Activated T-cell treated with anti-CD3 and anti-CD28 coated beads, Interleukin-2, amount 50 U/mL, for 48 hours (primary cell): ENCODE measurements around the gene PIP4K2A.
"Not testable (repeated sequence)": the region's sequence is repeated elsewhere in the genome, so short reads cannot be mapped to it uniquely, and the experiment has no call there.

Experiments
- DNase-seq, 2 experiments: peaks; one replicate each; pipeline ENCODE4 v3.0.0-alpha.2; 2020

Gene PIP4K2A

DNA sequence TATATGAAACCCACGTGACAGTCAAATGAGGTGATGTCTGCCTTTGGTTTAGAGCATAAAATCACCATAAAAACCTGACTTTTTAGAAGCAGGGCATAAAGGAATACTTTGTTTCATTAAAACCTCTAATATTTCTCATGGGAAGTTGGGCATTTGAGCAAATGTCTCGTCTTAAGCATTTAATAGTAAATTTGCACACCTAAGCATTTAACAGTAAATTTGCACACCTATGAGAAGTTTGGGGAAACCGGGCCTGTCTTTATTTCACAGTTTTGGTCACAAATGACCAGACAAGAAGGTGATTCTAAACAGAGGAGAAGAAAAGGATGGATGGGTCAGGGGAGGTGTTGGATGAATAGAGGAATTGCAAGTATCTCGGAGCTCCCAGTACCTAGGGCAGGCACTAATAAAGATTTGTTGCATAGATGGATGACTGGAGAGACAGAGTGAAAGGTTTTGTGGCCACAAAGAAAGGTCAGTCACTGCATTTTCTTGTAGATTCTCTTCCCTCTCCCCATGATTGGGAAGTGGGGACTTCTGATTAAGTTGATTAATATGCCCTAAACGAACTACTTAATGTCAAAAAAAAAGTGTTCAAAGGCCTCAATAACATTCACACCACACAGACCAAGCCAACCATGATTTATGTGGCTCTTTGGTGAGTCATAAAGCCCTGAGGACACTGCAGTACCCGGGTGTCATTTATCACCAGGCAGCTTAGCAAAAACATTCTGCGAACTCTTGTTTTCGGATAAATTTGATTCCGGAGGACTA lies 210.9 kb downstream of the PIP4K2A start:
- DNase-seq = no peak

DNA sequence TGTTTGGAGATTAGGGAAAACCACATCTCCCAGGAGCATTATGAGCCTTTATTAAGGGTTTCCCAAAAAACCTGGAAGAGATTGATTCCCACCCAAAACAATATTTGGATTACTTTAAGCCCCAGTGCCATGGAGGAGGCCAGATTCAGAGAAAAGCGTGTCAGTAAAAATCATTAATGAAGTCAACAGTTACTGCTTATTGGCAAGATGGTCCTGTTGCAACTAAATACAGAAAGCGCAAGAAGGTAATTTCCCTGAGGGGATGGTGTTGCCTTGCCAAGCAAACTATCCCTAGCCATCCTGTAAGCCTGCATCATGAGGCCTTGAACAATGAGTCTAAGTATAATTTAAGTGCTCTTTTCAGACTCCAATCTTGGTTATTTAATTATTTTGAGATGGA lies 212.5 kb downstream of the PIP4K2A start:
- no peak for DNase-seq

DNA sequence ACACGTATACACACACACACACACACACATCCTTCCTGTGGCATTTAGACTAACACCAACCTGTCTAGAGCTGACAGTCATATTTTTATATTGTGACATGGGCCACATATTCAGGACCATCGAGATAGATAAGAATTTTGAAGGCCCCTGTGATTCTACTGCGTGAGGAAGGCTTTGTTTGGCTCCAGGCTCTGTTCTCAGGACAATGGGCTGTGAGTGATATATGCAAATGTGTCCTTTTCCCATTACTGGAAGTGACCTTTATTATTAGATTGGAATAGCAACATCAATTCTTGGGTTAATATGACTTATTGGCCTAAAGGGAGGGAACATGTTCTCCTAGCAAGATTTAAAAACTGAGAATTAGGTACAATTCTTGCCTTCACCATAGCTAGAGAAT lies 213.0 kb downstream of the PIP4K2A start:
- DNase-seq = no peak

DNA sequence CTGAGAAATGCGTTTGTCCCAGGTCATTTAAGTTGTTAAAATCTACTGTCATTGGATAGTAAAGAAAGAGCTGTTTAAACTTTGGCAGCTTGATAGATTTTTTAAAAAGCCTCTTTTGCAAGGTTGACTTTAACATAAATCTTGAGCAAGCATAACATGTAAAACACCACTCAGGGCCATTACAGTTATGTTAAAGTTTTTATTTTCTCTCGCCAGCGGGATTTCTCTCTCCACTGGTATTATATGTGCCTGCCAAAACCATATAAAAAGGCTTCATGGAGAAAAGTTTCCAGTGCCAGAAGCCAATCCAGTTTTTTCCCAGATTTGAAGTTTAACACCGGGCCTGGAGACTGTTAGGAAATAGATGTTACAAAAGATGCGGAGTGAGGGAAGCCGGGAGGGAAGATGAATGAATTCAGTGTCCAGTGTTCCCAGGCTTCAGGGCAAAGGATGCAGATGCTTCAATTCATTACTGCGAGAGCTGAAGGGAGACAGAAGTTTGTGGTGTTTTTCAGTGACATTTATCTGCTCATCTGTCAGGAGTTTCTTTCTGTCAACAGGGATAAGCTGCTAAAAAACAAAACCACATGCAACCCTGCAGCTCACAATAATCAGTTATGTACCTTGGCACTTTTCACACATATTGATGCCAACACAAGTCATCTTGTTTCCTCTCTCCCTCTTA lies 213.6 kb downstream of the PIP4K2A start:
- DNase-seq = no peak

DNA sequence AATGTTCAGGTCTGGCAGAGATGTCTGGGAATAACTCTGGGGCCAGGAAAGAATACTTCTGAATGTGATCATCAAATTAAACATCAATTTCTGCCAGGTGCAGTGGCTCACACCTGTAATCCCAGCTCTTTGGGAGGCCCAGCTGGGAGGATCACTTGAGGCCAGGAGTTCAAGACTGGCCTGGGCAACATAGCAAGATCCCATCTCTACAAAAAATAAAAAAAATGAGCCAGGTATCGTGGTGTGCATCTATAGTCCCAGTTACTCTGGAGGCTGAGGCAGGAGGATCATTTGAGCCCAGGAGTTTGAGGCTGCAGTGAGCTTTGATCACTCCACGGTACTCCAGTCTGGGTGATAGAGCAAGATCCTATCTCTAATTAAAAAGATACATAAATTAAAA lies 214.4 kb downstream of the PIP4K2A start:
- DNase-seq = not testable (repeated sequence)

DNA sequence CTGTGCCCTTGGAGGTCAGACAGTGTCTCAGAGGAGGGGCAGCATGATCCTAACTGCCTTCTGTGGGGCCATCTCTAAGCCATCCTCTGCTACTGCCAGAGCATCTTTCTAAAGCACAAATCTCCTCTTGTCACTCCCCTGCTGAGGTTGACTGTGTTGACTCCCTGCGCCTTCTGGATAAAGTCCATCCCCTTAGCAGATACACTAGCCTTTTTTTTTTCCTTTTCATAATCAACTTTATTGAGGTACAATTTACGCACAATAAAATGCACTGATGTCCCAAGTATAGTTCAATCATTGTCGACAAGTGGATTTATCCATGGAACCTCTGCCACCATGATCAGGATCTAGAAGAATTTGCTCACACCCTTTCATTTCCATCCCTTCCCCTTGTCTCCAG lies 219.0 kb downstream of the PIP4K2A start:
- DNase-seq = no peak

DNA sequence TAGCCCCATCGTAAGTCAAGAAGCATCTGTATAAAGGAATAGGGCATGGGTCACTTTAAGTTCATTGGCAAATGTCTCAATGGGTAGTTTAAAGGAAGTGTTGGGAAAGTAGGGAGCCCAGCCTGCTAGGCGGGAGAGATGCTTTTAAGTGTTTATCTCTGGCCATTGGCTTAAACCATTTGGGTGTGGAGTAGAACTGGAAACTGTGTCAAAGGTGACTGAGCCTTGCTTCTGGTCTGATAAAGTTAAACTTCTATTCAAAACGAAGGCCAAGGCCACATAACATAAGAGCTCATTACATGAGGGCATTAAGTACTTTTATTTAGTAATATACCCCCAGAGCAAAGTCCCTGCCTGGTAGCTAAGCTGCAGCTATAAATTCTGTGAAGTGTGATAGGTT lies 220.4 kb downstream of the PIP4K2A start:
- no peak for DNase-seq

DNA sequence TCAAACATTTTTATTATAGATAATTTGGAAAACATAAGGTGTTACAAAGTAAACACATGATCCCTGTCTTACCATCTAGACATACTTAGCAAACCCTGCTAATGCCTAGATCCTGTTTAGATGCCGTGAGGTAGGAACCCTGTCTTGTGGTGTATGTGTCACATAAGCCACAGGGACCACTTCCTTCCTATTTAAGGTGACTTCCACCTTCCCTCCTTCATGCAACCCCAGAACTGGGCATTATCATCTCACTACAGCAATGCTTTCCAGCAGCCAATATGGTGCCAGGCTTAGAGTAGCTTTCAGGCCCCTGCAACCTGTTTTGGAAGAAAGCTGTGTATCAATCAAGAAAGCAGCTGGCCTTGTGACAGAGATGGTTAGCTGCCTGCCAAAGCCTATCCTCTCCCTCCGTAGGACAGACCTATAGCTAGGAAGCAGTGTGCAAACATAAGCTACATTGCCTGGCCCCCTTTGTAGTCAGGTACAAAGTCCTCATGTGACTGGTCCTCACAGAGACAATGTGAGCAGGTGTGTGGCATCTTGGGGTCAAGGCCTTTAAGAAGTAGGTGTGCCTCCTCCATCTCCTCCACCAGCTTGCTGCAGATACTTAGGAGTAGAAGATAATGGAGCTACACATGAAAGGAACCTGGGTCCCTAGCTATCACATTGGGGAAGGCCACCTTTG lies 222.3 kb downstream of the PIP4K2A start:
- peak in 1 of 2 experiments; percentile 36 for DNase-seq

DNA sequence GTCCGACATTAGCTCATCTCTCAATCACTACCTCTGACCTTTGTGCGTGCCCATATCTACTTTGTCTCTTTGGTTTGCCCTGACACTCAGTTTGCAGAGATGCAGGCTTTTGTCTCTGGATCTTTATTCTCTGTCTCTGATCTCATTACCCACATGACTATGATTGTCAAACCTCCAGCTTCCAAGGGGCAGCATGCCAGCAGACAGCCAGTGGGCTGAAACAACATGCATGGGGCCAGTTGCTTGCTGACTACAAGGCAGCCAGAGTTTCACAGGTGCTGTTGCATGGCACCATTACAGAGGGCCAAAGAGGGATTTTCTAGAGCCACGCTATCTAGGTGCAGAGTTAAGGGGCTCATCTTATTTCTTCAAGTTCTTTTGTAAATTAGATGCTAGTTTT lies 222.9 kb downstream of the PIP4K2A start:
- DNase-seq = no peak

DNA sequence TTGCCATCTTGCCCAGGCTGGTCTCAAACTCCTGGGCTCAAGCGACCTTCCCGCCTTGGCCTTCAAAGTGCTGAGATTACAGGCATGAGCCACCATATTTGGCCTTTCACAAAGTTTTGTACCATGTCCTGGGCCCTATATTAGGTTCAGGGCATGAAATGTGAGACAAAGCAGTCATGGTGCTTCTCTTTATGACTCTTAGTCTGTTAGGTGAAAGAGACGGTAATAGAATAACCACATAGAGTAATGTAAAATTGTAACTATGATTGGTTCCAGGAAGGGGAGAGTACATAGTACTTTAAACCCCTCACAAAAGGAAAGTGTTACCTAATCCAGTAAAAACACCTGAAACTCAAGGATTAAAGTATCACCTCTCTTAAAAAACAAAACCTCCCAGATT lies 224.4 kb downstream of the PIP4K2A start:
- no peak for DNase-seq

DNA sequence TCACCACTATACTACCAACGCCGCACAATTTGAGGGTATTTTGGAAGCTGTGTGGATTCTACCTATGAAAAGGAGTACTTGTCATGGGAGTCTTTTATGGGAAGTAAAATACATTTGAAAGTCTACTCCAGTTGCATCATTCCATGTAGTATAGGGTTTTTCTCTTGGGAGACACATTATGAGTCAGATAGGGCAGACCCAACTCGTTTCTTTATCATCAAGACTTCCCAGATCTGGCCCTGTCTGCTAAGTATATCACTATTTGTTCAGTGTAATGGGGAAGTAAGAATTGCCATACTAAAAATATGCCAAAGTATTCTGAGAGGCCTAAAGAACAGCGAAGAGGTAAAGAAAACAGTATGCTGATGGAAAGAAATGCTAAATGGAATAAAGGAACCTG lies 224.9 kb downstream of the PIP4K2A start:
- DNase-seq = no peak

DNA sequence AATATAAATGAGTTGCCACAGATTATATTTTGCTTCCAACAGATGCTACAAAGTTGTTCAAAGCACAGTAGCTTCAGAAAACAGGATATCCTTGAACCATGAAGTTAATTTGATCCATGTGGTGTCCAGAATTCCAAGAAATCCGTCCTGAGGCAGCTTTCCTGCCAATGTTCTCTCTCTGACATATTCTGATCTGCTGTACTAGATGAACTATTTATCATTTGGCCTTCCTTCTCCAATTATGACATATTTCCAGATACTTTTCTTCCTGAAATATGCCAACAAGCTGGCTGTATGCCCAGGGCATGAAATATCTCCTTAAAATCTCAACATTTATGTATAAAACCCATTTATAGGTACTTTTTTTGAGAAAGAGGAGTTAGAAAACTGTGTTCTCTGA lies 227.9 kb downstream of the PIP4K2A start:
- DNase-seq = no peak
